ENCODE measurements around the gene KCNH6.

Gene KCNH6

DNA sequence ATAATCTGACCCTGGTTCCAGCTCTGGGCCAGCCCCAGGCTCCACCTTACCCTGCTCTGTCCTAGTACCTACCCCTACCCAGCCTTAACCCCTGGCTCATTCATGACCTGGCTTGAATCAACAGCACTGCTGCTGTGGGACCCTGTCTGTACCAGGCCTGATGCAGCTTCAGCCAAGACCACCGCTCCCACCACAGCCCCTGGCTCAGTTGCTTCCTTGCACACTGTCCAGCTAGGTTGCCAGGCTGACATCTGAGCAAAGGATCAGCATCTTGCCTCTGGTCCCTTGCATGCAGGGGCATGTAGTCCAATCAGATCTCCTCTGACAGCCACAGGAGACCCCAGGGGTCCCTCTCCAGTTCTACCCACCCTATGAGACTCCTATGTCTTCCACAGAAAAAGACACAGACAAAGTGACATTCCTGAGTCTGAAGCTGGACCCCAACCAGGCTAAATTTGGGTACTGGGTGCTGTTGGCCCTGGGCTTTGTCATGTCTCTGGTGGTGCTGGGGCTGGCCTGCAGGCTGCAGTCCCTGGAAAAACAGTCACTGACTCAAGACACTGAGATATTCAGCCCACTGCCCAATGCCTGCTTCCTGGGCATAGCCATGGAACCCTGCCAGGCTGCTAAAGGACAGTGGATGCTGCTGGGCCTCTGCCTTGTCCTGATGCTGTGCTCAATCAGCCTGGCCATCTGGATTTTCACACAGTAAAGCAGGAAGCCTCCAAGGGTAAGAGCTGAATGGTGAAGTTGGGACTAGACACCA, 3.9 kb upstream of the KCNH6 start:
- no peak overlapping the region for H3K27ac ChIP-seq
- H3K27me3 ChIP-seq (ENCODE audit: control insufficient read depth, insufficient read depth, low read length): no peaks in the 10 kb centered on the region
- no peak overlapping the region for H3K4me2 ChIP-seq (ENCODE audit: low read length)
- no peaks in the 10 kb centered on the region for H3K79me2 ChIP-seq
- H3K9me3 ChIP-seq (ENCODE audit: control insufficient read depth, low read length): no peaks in the 10 kb centered on the region
- H3K4me3 ChIP-seq (ENCODE audit: low read depth, low read length): no peak overlapping the region
- no peaks in the 10 kb centered on the region for H3K36me3 ChIP-seq (ENCODE audit: control insufficient read depth, insufficient read depth, low read length)
- H3K4me1 ChIP-seq: no peaks in the 10 kb centered on the region
- no peak overlapping the region for H2AFZ ChIP-seq
- H3K9ac ChIP-seq: no peak overlapping the region
- TF ChIP-seq, protein P1, sequence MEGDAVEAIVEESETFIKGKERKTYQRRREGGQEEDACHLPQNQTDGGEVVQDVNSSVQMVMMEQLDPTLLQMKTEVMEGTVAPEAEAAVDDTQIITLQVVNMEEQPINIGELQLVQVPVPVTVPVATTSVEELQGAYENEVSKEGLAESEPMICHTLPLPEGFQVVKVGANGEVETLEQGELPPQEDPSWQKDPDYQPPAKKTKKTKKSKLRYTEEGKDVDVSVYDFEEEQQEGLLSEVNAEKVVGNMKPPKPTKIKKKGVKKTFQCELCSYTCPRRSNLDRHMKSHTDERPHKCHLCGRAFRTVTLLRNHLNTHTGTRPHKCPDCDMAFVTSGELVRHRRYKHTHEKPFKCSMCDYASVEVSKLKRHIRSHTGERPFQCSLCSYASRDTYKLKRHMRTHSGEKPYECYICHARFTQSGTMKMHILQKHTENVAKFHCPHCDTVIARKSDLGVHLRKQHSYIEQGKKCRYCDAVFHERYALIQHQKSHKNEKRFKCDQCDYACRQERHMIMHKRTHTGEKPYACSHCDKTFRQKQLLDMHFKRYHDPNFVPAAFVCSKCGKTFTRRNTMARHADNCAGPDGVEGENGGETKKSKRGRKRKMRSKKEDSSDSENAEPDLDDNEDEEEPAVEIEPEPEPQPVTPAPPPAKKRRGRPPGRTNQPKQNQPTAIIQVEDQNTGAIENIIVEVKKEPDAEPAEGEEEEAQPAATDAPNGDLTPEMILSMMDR (IDR thresholded peaks at IDR 0.05): no peak

DNA sequence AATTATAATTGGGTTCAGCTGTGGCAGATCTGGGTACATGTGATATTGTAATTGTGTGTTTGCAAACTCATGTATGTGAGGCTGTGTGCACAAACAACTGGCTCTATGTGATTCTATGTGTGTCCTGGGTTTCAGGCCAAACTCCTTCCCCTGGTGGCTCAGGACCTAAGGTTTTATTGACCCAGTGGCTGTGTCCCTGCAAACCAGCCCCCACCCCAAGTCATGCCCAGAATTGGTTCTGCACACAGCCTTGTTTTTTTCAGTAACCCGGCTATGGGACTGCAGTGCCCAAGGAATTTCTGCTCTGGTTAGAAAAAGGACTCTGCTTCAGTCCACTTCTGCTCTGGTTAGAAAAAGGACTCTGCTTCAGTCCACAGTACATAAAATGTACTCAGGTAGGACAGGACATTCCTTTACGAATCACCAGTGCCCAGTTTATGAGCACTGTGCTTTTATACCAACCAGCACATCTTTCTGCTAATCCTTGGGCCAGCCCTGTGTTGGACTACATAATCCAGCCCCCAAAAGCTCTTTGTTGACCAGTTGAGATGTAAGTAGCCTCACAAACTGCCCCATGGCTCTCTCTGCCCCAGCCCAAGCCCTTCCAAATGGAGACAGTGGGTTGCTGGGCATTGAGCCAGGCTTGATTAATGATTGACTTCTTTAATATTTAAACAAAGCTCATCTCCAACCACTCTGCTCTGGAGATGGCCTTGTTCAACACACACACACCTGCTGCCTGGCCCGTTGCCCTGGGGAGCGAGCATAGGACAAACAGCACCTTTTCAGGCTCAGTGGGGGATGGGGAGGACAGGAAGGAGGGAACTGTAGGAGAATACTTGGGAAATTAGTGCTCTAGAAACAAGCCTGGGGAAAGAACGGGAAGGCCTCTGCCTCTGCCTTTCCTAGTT, 2.9 kb upstream of the KCNH6 start:
- Histone ChIP-seq H3K4me1 (no peaks in the 10 kb centered on the region), H3K27ac (no peak overlapping the region), H3K9me3 (ENCODE audit: control insufficient read depth, low read length) (no peaks in the 10 kb centered on the region), H3K4me3 (ENCODE audit: low read depth, low read length) (no peak overlapping the region), H3K36me3 (ENCODE audit: control insufficient read depth, insufficient read depth, low read length) (no peaks in the 10 kb centered on the region), H3K4me2 (ENCODE audit: low read length) (no peak overlapping the region), H3K79me2 (no peaks in the 10 kb centered on the region), H3K9ac (no peak overlapping the region), H2AFZ (no peak overlapping the region), H3K27me3 (ENCODE audit: control insufficient read depth, insufficient read depth, low read length) (no peaks in the 10 kb centered on the region)
- TF ChIP-seq, protein P1 (IDR thresholded peaks at IDR 0.05): no peak

DNA sequence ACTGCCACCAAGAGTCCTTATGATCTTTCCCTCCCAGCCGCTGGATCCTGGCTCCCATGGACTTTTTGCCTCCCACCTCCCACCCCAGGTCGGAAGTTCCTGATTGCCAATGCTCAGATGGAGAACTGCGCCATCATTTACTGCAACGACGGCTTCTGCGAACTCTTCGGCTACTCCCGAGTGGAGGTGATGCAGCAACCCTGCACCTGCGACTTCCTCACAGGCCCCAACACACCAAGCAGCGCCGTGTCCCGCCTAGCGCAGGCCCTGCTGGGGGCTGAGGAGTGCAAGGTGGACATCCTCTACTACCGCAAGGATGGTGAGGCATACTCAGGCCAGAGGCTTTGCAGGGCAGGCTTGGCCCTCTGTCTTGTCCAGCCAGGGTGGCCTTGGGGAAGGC, 893 bp downstream of the KCNH6 start:
- Histone ChIP-seq H3K4me2 (ENCODE audit: low read length) (no peak overlapping the region), H3K9ac (no peak overlapping the region), H3K27me3 (ENCODE audit: control insufficient read depth, insufficient read depth, low read length) (no peaks in the 10 kb centered on the region), H2AFZ (no peak overlapping the region), H3K27ac (no peak overlapping the region), H3K9me3 (ENCODE audit: control insufficient read depth, low read length) (no peaks in the 10 kb centered on the region), H3K79me2 (no peaks in the 10 kb centered on the region), H3K4me3 (ENCODE audit: low read depth, low read length) (no peak overlapping the region), H3K36me3 (ENCODE audit: control insufficient read depth, insufficient read depth, low read length) (no peaks in the 10 kb centered on the region), H3K4me1 (no peaks in the 10 kb centered on the region)
- TF ChIP-seq, protein P1 (IDR thresholded peaks at IDR 0.05): no peak

DNA sequence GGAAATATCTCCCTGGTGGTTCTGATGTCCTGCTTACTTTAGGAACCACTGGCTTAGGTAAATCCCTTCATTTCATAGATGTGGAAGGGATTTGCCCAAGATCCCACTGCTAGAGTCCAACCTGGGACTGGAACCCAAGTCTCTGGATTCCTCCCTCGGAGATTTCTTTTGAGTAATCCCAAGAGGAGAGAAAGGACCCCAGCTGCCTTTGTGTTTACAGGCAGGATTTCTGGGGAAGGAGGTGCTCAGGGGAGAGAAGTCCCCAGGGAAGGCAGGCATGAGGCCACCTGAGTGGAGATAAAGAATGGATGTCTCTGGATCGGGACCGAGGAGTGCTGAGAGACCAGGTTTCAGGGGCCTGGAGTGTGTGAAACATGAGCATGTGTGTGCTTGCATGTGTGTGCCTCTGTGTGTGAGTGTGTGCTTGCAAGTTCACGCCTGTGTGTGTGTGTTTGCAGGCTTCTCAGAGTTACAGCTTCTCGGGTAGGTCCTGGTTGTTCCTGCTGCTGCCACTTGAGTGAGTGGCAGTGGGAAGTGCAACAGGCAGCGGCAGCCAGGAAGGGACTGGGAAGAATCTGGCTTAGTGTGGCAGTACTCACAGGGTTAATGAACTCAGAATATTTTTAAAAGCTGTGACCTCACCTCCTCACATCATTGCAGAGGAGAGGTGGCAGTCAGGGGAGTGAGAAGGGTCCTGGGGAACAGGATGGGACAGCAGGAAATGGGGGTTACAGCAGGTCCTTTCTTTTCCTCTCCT, 2.2 kb downstream of the KCNH6 start:
- Histone ChIP-seq H3K4me3 (ENCODE audit: low read depth, low read length) (no peak overlapping the region), H3K9me3 (ENCODE audit: control insufficient read depth, low read length) (no peaks in the 10 kb centered on the region), H3K79me2 (no peaks in the 10 kb centered on the region), H3K4me1 (no peaks in the 10 kb centered on the region), H3K36me3 (ENCODE audit: control insufficient read depth, insufficient read depth, low read length) (no peaks in the 10 kb centered on the region), H3K27ac (no peak overlapping the region), H3K27me3 (ENCODE audit: control insufficient read depth, insufficient read depth, low read length) (no peaks in the 10 kb centered on the region), H3K4me2 (ENCODE audit: low read length) (no peak overlapping the region), H2AFZ (no peak overlapping the region), H3K9ac (no peak overlapping the region)
- TF ChIP-seq, protein P1 (IDR thresholded peaks at IDR 0.05): no peak

Data from parathyroid adenoma (tissue), 2 donors.